NOMO-1 treated with DMSO at 0.1 percent for 48 hours (cell line): Measurements from ENCODE around the gene ADCY3.
"Not testable (repeated sequence)": the region's sequence is repeated elsewhere in the genome, so short reads cannot be mapped to it uniquely, and the experiment has no call there.

Experiments used
- DNase-seq: peaks from one replicate; lab custom pipeline; 2025; ENCODE audit not compliant: unreplicated experiment; lab: John Stamatoyannopoulos, UW

ADCY3 gene

GRCh38 chr2:24852431-24853020 is 67.5 kb downstream of the ADCY3 start:
- DNase-seq: no peak

- DNase-seq: no peak
These were observed 68.0 kb downstream of the ADCY3 start for GRCh38 chr2:24852026-24852425.

- DNase-seq: no peak
These were observed 69.1 kb downstream of the ADCY3 start for GRCh38 chr2:24850944-24851343.

GRCh38 chr2:24845691-24846090 is 74.3 kb downstream of the ADCY3 start:
- DNase-seq: no peak

GRCh38 chr2:24844023-24844685 is 75.9 kb downstream of the ADCY3 start:
- no peak for DNase-seq

GRCh38 chr2:24843330-24843860 is 76.6 kb downstream of the ADCY3 start:
- no peak for DNase-seq

- no peak for DNase-seq
These were observed 77.7 kb downstream of the ADCY3 start for GRCh38 chr2:24842081-24843050.

GRCh38 chr2:24840962-24841945 is 78.8 kb downstream of the ADCY3 start:
- no peak for DNase-seq

- DNase-seq: no peak
These were observed 79.7 kb downstream of the ADCY3 start for GRCh38 chr2:24840164-24840869.

- no peak for DNase-seq
These were observed 80.3 kb downstream of the ADCY3 start for GRCh38 chr2:24839729-24840128.

- no peak for DNase-seq
These were observed 81.5 kb downstream of the ADCY3 start for GRCh38 chr2:24838541-24838940.

- DNase-seq: no peak
These were observed 82.0 kb downstream of the ADCY3 start for GRCh38 chr2:24837996-24838513.

- DNase-seq: no peak
These were observed 83.3 kb downstream of the ADCY3 start for GRCh38 chr2:24836706-24837105.

GRCh38 chr2:24836206-24836605 is 83.8 kb downstream of the ADCY3 start:
- no peak for DNase-seq

GRCh38 chr2:24835411-24835810 is 84.6 kb downstream of the ADCY3 start:
- not testable (repeated sequence) for DNase-seq

GRCh38 chr2:24834733-24835395 is 85.2 kb downstream of the ADCY3 start:
- no peak for DNase-seq

- no peak for DNase-seq
These were observed 86.0 kb downstream of the ADCY3 start for GRCh38 chr2:24833821-24834732.
